GM12873 (cell line): ENCODE results near the gene RAB37.

Source experiments
- TF ChIP-seq, protein P1 (sequence below): IDR thresholded peaks from 2 replicates; pipeline ENCODE4 v1.5.1; 2012; ENCODE audit warnings: low read depth, mild to moderate bottlenecking, moderate library complexity, low read length, control low read depth; ENCODE audit not compliant: insufficient read depth; ENCODE audit errors: missing control alignments

The RAB37 gene

DNA sequence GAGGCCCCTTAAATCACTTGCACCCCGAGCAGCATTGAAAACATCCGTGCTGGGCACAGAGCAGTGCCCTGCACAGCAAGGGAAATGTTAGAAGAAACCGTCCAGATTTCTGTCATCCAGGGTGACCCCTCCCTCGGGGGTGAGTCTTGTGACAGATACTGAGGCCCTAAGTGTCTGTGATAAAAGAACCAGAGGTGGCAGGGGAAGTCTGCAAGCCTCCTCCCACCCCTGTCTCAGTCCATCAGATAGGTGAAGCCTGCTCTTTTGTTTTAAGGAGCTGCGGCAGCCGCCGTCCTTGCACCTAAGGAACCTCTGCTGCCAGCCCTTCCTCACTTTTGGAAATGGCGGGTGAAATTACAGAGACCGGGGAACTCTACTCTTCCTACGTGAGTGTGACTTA, 39.9 kb downstream of the RAB37 start:
- TF ChIP-seq, protein P1, sequence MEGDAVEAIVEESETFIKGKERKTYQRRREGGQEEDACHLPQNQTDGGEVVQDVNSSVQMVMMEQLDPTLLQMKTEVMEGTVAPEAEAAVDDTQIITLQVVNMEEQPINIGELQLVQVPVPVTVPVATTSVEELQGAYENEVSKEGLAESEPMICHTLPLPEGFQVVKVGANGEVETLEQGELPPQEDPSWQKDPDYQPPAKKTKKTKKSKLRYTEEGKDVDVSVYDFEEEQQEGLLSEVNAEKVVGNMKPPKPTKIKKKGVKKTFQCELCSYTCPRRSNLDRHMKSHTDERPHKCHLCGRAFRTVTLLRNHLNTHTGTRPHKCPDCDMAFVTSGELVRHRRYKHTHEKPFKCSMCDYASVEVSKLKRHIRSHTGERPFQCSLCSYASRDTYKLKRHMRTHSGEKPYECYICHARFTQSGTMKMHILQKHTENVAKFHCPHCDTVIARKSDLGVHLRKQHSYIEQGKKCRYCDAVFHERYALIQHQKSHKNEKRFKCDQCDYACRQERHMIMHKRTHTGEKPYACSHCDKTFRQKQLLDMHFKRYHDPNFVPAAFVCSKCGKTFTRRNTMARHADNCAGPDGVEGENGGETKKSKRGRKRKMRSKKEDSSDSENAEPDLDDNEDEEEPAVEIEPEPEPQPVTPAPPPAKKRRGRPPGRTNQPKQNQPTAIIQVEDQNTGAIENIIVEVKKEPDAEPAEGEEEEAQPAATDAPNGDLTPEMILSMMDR: no peak

DNA sequence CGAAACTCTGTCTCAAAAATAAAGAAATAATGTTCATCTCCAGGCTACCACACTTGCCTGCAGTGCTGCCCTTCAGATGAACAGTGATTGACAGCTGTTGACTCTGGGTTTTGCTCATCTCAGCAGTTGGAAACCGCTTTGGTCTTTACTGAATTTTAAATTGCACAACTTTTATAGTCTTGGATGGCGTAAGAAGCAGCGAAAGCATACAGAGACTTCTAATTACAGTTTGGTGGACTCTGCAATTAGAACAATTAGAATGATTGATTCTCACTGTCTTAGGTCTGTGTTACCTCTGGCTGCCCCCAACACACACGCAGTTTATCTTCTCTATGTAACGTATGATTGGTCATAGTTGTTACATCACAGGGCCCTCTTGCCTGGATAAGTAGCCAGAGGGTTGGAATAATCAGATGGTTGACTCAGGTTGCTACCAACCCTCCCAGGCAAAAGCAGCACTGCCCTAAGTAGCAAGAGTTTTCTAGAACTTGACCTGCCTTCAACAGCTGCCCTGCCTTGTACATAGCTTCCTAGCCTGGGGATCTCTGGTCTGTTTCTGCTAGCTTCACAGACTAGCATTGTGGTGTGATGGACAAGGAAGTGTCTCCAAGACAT, 41.0 kb downstream of the RAB37 start:
- TF ChIP-seq, protein P1: no peak

DNA sequence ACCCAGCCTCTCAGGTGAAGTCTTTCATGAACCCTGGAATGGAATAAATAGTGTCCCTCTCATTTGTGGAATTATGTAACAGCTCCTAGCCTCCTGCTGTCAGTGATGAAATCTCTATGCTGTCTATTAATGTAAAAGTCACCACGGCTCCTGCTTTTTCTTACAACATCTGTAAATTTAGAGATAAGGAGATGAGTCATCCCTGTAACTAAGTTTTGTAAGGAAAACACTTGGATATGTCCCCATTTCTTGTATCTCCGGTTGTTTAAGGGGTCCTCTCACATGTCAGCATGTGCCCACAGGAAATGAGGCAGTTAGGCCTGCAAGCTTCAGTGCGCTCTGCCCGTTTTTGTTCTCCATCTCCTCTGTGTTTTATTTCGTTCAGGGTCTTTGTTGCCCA, 41.9 kb downstream of the RAB37 start:
- TF ChIP-seq, protein P1: no peak

DNA sequence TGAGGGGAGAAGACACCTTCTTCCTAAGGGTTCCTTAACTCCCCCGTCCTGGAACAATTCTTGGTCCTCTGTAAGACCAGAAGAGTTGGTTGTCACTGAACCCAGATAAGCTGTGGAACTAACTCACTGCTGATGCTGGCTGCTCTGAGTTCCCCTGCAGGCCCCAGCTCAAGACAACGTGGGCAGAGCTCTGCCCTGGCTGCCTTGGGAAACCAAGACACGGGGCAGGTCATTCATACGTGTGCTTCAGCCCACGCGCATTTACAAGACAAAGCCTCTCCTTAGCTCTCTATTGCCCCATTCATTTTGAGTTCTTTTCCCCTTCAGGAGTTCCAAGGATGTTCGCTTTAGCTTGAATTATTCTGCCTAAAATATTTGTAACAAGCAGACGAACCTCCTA, 42.4 kb downstream of the RAB37 start:
- TF ChIP-seq, protein P1: no peak

DNA sequence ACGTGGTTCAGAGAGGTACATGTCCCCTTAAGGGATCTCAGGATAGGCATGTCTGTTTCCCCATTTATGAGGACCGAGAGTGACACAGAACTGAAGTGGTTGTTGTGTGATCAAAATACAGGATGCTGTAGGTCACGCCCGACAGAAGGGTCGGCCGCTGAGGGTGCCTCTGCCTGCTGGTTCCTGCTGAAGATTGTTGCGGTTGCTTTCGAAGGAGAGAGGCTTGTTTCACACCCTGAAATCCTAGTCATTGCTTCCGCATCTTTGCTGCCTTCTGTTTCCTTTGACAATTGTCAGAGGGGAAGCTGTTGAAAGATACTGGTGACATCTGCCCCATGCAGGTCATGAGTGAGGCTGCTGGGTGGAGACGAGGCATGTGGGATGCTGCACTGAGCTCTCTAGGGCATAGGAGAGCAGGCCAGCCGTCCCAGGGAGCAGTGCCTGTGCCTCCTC, 42.9 kb downstream of the RAB37 start:
- TF ChIP-seq, protein P1: no peak

DNA sequence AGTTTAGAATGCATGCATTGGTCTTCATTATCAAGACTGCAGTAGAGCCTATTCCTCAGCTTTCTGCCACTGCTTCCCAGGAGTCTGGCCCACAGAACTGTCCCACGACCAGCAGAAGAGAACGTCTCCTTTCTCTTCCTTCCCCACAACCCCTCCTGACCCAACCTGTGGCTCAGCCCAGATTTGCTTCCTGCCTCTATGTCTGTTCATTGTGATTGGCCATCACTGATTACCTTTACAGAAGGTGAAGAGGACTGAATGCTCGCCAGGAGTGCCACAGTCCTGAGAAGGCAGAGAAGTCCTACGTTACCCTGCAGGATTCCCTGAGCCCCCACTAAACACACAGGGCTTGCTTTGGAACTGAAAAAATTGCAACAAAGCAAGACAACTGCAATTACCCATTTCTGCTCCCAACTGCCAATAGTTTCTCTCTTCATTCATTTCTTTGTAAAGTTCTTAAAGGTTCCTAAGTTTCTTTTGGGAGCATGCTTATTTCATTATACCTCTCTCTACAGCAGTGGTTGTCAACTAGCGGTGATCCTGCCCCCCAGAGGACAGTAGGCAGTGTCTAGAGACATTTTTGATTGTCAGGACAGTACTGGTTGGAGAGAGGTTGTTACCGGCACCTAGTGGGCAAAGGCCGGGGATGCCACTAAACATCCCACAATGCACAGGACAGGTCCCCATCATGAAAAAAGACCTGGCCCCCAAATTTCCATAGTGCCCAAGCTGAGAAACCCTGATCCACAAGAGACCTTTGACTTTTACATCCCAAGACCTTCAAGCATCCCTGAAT, 43.6 kb downstream of the RAB37 start:
- TF ChIP-seq, protein P1: peak; percentile 50

DNA sequence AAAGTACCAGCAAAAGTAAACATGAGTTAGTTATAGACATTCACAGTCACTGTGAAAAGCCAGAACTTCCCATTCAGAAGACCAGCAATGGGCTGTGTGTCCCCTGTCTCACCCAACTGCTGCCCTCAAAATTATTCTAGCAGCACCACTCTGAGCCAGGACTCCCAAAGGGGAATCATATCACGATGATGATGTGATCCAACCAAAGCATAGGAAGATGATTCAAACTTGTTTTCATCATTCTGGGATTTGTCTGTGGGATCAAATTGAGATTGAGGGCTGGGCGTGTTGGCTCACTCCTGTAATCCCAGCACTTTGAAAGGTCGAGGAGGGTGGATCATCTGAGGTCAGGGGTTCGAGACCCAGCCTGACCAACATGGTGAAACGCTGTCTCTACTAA, 45.5 kb downstream of the RAB37 start:
- TF ChIP-seq, protein P1: no peak
